ENCODE data around the gene TPSB2. TPM values are rescaled to one million over a fixed set of nuclear protein-coding genes. Genes with fewer than 3 reads are reported as not detected.
"Not testable (repeated sequence)": the region's sequence is repeated elsewhere in the genome, so short reads cannot be mapped to it uniquely, and the experiment has no call there.

TPSB2 gene
- polyA plus RNA-seq, 2 donors = 5.7 to 37.8 TPM

DNA sequence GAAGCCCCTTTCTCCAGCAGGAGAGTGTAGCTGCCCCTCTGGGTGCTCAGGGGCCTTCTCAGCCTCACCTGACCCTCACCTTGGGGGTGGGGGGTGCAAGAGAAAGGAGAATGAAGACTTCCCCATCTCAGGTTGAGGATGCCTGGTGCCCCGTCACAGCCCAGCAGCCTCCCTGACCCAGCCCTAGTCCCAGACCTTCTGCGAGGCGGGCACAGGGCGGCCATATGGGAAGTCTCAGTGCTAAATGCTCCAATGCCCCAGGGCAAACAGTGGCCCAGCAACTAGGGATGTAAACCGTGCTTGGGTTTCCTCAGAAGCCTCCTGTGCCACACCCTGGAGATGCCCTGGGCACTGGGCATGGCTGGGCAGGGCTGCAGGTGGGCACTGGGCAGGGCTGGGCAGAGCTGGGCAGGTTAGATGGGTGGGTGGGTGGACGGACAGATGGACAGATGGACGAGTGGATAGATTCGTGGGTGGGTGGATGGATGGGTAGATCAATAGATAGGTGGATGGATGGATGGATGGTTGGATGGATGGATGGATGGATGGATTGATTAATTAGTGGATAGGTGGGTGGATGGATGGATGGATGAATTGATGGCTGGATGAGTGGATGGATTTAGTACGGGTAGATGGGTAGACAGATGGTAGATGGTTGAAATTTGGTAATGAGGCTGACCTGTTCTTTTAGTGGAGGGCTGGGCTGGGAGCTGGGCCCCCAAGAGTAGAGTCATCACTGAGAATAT is 42.6 kb upstream of the TPSB2 start:
- H3K9me3 ChIP-seq (ENCODE audit: control insufficient read depth in 2 of 2, insufficient read depth in 1 of 2, low read depth in 1 of 2, low read length in 1 of 2) = no peaks in the 10 kb centered on the region
- H3K27me3 ChIP-seq (ENCODE audit: control insufficient read depth in 1 of 2, insufficient read depth in 2 of 2, low read length in 2 of 2) = peaks cover 0 to 3% of the 10 kb centered on the region in 2 donors
- no peak overlapping the region for H3K27ac ChIP-seq (ENCODE audit: low read depth in 2 of 2, low read length in 1 of 2)
- no peak overlapping the region for H3K4me3 ChIP-seq (ENCODE audit: low read depth in 1 of 2, low read length in 2 of 2)
- H3K36me3 ChIP-seq (ENCODE audit: control insufficient read depth in 2 of 2, insufficient read depth in 2 of 2, low read length in 1 of 2) = no peaks in the 10 kb centered on the region
- 59 to 63% methylated on average over 9 of the region's 9 CpGs for WGBS, 2 donors
- peaks cover 0 to 2% of the 10 kb centered on the region in 2 donors for H3K4me1 ChIP-seq (ENCODE audit: control insufficient read depth in 2 of 2, insufficient read depth in 2 of 2, low read length in 1 of 2)

DNA sequence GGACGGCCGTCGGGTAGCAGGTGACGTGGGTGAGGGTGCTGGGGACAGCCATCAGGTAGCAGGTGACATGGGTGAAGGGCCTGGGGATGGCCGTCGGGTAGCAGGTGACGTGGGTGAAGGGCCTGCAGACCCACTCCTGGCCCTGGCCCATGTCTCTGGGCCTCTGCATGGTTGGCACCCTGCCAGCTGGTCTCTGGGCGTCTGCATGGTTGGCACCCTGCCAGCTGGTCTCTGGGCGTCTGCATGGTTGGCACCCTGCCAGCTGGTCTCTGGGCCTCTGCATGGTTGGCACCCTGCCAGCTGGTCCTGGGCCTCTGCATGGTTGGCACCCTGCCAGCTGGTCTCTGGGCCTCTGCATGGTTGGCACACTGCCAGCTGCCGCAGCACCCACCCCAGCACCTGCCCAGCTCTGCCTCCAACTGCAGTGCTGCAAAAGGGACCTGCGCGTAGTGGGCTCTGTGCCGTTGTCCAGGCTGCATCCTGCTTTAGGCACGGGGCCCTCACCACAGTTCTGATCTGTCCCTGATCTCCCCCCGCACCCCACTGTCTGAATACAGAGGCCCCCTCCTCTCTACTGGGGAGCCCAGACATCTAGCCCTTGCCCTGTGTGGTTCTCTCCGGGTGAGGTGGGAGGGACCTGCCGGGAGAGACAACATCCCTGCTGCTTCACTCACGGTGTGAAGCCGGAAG is 41.9 kb upstream of the TPSB2 start:
- 17 to 19% methylated on average over 14 to 19 of the region's 19 CpGs for WGBS, 2 donors
- not testable (repeated sequence) for H3K27me3 ChIP-seq (ENCODE audit: control insufficient read depth in 1 of 2, insufficient read depth in 2 of 2, low read length in 2 of 2)

DNA sequence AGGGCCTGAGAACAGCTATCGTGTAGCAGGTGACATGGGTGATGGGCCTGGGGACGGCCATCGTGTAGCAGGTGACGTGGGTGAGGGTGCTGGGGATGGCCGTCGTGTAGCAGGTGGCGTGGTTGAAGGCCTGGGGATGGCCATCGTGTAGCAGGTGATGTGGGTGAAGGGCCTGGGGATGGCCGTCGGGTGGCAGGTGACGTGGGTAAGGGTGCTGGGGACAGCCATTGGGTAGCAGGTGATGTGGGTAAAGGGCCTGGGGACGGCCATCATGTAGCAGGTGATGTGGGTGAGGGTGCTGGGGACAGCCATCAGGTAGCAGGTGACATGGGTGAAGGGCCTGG is 41.4 kb upstream of the TPSB2 start:
- Histone ChIP-seq H3K36me3 (ENCODE audit: control insufficient read depth in 2 of 2, insufficient read depth in 2 of 2, low read length in 1 of 2) (no peaks in the 10 kb centered on the region), H3K27me3 (ENCODE audit: control insufficient read depth in 1 of 2, insufficient read depth in 2 of 2, low read length in 2 of 2) (peaks cover 0 to 3% of the 10 kb centered on the region in 2 donors), H3K27ac (ENCODE audit: low read depth in 2 of 2, low read length in 1 of 2) (no peak overlapping the region), H3K9me3 (ENCODE audit: control insufficient read depth in 2 of 2, insufficient read depth in 1 of 2, low read depth in 1 of 2, low read length in 1 of 2) (no peaks in the 10 kb centered on the region), H3K4me1 (ENCODE audit: control insufficient read depth in 2 of 2, insufficient read depth in 2 of 2, low read length in 1 of 2) (peaks cover 0 to 2% of the 10 kb centered on the region in 2 donors), H3K4me3 (ENCODE audit: low read depth in 1 of 2, low read length in 2 of 2) (no peak overlapping the region)
- WGBS, 2 donors = 66 to 82% methylated on average over 12 of the region's 12 CpGs

More for the DNA sequence above, 41.9 kb upstream of the TPSB2 start:
- not testable (repeated sequence) for H3K4me1 ChIP-seq (ENCODE audit: control insufficient read depth in 2 of 2, insufficient read depth in 2 of 2, low read length in 1 of 2); H3K36me3 ChIP-seq (ENCODE audit: control insufficient read depth in 2 of 2, insufficient read depth in 2 of 2, low read length in 1 of 2); H3K4me3 ChIP-seq (ENCODE audit: low read depth in 1 of 2, low read length in 2 of 2); H3K9me3 ChIP-seq (ENCODE audit: control insufficient read depth in 2 of 2, insufficient read depth in 1 of 2, low read depth in 1 of 2, low read length in 1 of 2); H3K27ac ChIP-seq (ENCODE audit: low read depth in 2 of 2, low read length in 1 of 2)

DNA sequence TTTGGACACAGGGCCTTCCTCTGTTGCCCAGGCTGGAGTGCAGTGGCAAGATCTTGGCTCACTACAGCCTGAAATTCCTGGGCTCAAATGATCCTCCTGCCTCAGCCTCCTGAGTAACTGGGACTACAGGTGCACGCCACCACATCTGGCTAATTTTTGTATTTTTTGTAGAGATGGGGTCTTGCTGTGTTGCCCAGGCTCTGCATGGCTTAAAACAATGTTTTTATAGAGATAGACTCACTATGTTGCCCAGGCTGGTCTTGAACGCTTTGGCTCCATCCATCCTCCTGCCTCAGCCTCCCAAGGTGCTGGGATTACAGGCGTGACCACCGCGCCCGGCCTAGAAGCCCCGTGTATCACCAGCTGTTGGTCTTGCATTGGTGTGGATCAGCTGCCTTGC is 39.4 kb upstream of the TPSB2 start:
- H3K4me1 ChIP-seq (ENCODE audit: control insufficient read depth in 2 of 2, insufficient read depth in 2 of 2, low read length in 1 of 2); H3K4me3 ChIP-seq (ENCODE audit: low read depth in 1 of 2, low read length in 2 of 2); H3K27ac ChIP-seq (ENCODE audit: low read depth in 2 of 2, low read length in 1 of 2); H3K36me3 ChIP-seq (ENCODE audit: control insufficient read depth in 2 of 2, insufficient read depth in 2 of 2, low read length in 1 of 2); H3K27me3 ChIP-seq (ENCODE audit: control insufficient read depth in 1 of 2, insufficient read depth in 2 of 2, low read length in 2 of 2); H3K9me3 ChIP-seq (ENCODE audit: control insufficient read depth in 2 of 2, insufficient read depth in 1 of 2, low read depth in 1 of 2, low read length in 1 of 2): not testable (repeated sequence)
- WGBS, 2 donors = 92 to 93% methylated on average over 7 of the region's 7 CpGs

DNA sequence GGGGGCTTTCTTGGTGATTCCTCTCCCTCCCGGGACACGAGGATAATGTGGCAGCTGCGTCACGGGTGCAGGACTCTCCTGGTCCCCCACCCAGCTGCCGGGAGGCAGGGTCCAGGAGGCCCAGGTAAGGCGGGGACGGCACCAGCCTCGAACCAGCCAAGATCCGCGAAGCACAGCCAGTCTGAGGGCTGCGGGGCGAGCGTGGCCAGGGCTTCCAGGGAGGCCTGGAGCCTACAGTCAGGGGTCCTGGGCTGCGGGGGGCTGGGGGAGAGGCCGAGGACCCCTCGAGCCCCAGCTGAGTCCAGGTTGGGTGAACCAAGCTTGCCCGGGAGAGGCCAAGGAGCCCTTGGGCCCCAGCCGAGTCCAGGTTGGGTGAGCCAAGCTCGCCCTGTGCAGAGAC is 35.8 kb upstream of the TPSB2 start:
- Histone ChIP-seq H3K9me3 (ENCODE audit: control insufficient read depth in 2 of 2, insufficient read depth in 1 of 2, low read depth in 1 of 2, low read length in 1 of 2) (peaks cover 0 to 4% of the 10 kb centered on the region in 2 donors), H3K27me3 (ENCODE audit: control insufficient read depth in 1 of 2, insufficient read depth in 2 of 2, low read length in 2 of 2) (no peaks in the 10 kb centered on the region), H3K4me1 (ENCODE audit: control insufficient read depth in 2 of 2, insufficient read depth in 2 of 2, low read length in 1 of 2) (peaks cover 0 to 2% of the 10 kb centered on the region in 2 donors), H3K4me3 (ENCODE audit: low read depth in 1 of 2, low read length in 2 of 2) (no peak overlapping the region), H3K27ac (ENCODE audit: low read depth in 2 of 2, low read length in 1 of 2) (no peak overlapping the region), H3K36me3 (ENCODE audit: control insufficient read depth in 2 of 2, insufficient read depth in 2 of 2, low read length in 1 of 2) (no peaks in the 10 kb centered on the region)
- 82 to 83% methylated on average over 19 of the region's 19 CpGs for WGBS, 2 donors

DNA sequence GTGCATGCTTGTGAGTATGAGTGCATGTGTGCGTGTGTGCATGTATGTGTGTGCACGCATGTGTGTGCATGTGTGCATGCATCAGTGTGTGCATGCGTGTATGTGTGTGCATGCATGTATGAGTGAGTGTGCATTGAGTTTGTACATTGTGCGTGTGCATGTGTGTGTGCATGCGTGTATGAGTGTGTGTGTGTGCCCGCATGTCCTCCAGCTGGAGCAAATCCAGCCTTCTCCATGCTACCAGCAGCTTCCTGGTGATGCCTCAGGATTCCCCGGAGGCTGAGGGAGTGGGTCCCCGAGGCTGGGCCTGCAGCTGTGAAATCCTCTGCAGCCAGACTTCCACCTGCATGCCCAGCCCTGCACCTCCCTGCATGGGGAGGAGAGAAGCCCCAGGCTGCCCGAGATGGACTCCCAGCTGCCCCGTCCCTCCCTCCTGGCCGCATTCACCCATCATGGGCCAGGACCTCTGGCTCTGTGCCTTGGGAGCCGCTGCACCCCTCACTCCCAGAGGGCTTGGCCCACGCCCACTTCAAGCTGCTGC is 35.2 kb upstream of the TPSB2 start:
- no peak overlapping the region for H3K27ac ChIP-seq (ENCODE audit: low read depth in 2 of 2, low read length in 1 of 2)
- H3K36me3 ChIP-seq (ENCODE audit: control insufficient read depth in 2 of 2, insufficient read depth in 2 of 2, low read length in 1 of 2) = no peaks in the 10 kb centered on the region
- WGBS, 2 donors = 80 to 81% methylated on average over 13 of the region's 13 CpGs
- peaks cover 0 to 4% of the 10 kb centered on the region in 2 donors for H3K9me3 ChIP-seq (ENCODE audit: control insufficient read depth in 2 of 2, insufficient read depth in 1 of 2, low read depth in 1 of 2, low read length in 1 of 2)
- peaks cover 0 to 3% of the 10 kb centered on the region in 2 donors for H3K27me3 ChIP-seq (ENCODE audit: control insufficient read depth in 1 of 2, insufficient read depth in 2 of 2, low read length in 2 of 2)
- H3K4me1 ChIP-seq (ENCODE audit: control insufficient read depth in 2 of 2, insufficient read depth in 2 of 2, low read length in 1 of 2) = peaks cover 0 to 2% of the 10 kb centered on the region in 2 donors
- H3K4me3 ChIP-seq (ENCODE audit: low read depth in 1 of 2, low read length in 2 of 2) = no peak overlapping the region

DNA sequence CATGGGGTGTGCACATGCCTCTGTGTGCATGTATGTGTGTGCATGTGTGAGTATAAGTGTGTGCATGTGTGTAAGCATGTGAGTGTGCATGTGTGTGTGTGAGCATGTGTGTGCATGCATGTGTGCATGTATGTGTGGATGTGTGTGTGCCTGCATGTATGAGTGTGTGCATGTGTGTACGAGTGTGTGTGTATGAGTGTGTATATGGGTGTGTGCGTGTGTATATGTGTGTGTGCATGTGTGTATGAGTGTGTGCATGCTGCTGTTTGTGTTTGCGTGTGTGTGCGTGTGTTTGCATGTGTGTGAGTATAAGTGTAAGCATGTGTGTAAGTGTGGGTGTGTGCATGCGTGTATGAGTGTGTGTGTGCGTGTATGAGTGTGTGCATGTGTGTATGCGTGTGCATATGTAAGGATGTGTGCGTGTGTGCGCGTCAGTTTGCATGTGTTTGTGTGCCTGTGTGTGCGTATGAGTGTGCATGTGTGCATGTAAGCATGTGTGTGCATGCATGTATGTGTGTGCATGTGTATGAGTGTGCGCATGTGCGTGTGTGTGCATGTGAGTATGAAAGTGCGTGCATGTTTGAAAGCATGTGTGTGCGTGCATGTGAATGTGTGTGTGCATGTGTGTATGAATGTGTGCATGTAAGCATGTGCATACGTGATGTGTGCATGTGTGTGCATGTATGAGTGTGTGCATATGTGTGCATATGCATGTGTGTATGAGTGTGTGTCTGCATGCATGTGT is 34.5 kb upstream of the TPSB2 start:
- Histone ChIP-seq H3K4me3 (ENCODE audit: low read depth in 1 of 2, low read length in 2 of 2) (no peak overlapping the region), H3K36me3 (ENCODE audit: control insufficient read depth in 2 of 2, insufficient read depth in 2 of 2, low read length in 1 of 2) (no peaks in the 10 kb centered on the region), H3K27ac (ENCODE audit: low read depth in 2 of 2, low read length in 1 of 2) (no peak overlapping the region), H3K4me1 (ENCODE audit: control insufficient read depth in 2 of 2, insufficient read depth in 2 of 2, low read length in 1 of 2) (peaks cover 0 to 2% of the 10 kb centered on the region in 2 donors), H3K27me3 (ENCODE audit: control insufficient read depth in 1 of 2, insufficient read depth in 2 of 2, low read length in 2 of 2) (peaks cover 0 to 5% of the 10 kb centered on the region in 2 donors), H3K9me3 (ENCODE audit: control insufficient read depth in 2 of 2, insufficient read depth in 1 of 2, low read depth in 1 of 2, low read length in 1 of 2) (peaks cover 0 to 4% of the 10 kb centered on the region in 2 donors)
- WGBS, 2 donors = 98% methylated on average over 16 of the region's 16 CpGs

DNA sequence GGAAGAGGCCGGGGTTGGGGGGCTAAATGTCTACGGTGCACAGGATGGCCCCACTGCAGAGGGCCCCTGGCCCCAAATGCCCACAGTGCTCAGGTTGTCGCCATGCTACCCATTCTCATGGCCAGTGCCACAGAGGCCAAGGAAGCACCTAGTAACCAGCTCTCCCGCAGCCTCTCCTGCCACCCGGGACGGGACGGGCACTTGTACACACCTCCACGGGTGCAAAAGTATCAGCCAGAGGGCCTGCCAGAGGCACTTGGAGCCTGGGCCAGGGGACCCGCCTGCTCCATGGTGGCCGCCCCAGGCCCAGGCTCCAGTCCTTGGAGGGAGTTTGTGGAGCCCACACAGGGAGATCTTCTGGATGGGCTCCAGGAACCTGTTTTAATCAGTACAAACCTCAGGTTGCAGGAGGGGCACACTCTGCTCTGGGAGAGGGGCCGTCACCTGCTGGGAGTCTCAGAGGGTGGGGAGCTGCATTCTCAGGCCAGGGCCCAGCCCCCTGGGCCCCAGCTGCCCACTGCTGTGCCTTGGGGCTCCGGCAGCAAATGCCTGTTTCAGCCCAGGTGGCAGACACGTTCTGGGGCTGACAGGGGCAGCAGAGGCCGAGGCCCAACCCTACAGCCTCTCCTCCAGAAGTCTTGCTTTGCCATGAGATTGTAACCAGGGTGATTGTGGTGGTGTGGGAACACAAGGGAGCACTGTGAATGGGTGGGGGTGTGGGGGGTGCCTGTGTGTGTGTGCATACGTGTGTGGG is 33.8 kb upstream of the TPSB2 start:
- Histone ChIP-seq H3K36me3 (ENCODE audit: control insufficient read depth in 2 of 2, insufficient read depth in 2 of 2, low read length in 1 of 2) (no peaks in the 10 kb centered on the region), H3K9me3 (ENCODE audit: control insufficient read depth in 2 of 2, insufficient read depth in 1 of 2, low read depth in 1 of 2, low read length in 1 of 2) (peaks cover 0 to 4% of the 10 kb centered on the region in 2 donors), H3K4me3 (ENCODE audit: low read depth in 1 of 2, low read length in 2 of 2) (no peak overlapping the region), H3K4me1 (ENCODE audit: control insufficient read depth in 2 of 2, insufficient read depth in 2 of 2, low read length in 1 of 2) (peaks cover 0 to 7% of the 10 kb centered on the region in 2 donors), H3K27ac (ENCODE audit: low read depth in 2 of 2, low read length in 1 of 2) (no peak overlapping the region), H3K27me3 (ENCODE audit: control insufficient read depth in 1 of 2, insufficient read depth in 2 of 2, low read length in 2 of 2) (peaks cover 0 to 5% of the 10 kb centered on the region in 2 donors)
- WGBS, 2 donors = 64 to 70% methylated on average over 15 of the region's 15 CpGs

DNA sequence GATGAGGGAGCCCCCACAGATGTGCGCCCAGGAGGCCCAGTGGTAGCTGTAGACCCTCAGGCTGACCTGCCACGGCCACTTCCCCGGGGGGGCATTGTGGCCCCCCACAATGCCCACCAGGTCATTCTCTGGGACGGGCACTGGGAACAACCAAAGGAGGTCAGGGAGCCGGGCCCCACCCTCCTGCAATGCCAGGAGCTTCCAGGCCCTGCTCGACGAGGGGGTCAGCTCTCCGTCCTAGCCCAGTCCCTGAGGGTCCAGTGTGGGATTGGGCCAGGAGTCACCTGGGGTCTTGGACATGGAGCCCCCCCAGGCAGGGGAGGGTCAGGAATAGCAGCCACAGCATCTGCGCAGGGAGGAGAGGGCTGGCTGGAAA is 32.9 kb upstream of the TPSB2 start:
- H3K4me3 ChIP-seq (ENCODE audit: low read depth in 1 of 2, low read length in 2 of 2) = no peak overlapping the region
- H3K27me3 ChIP-seq (ENCODE audit: control insufficient read depth in 1 of 2, insufficient read depth in 2 of 2, low read length in 2 of 2) = peaks cover 0 to 5% of the 10 kb centered on the region in 2 donors
- H3K4me1 ChIP-seq (ENCODE audit: control insufficient read depth in 2 of 2, insufficient read depth in 2 of 2, low read length in 1 of 2) = peaks cover 2 to 8% of the 10 kb centered on the region in 2 donors
- H3K27ac ChIP-seq (ENCODE audit: low read depth in 2 of 2, low read length in 1 of 2) = no peak overlapping the region
- H3K36me3 ChIP-seq (ENCODE audit: control insufficient read depth in 2 of 2, insufficient read depth in 2 of 2, low read length in 1 of 2) = no peaks in the 10 kb centered on the region
- peaks cover 0 to 4% of the 10 kb centered on the region in 2 donors for H3K9me3 ChIP-seq (ENCODE audit: control insufficient read depth in 2 of 2, insufficient read depth in 1 of 2, low read depth in 1 of 2, low read length in 1 of 2)
- 79 to 82% methylated on average over 9 of the region's 9 CpGs for WGBS, 2 donors

Data from esophagus (tissue), 2 donors.